ENCODE results near the gene TLR10.

Gene TLR10

GRCh38 chr4:38734446-38734845, 48.3 kb downstream of the TLR10 start:
- H2BK5ac ChIP-seq (ENCODE audit: low read length), result no peak overlapping the region
- no peak overlapping the region for H2AK5ac ChIP-seq (ENCODE audit: low read length)
- H3K56ac ChIP-seq (ENCODE audit: low read length), result no peak overlapping the region
- H3K27me3 ChIP-seq (ENCODE audit: insufficient read depth, low read length, poor library complexity), result no peaks in the 10 kb centered on the region
- no peak overlapping the region for H3K4me2 ChIP-seq (ENCODE audit: low read length)
- DNase-seq, result no peak
- WGBS (ENCODE audit: extremely low coverage, insufficient coverage, low lambda C conversion rate), result no CpG with 5 or more reads among the region's 5 CpGs
- H3K9ac ChIP-seq (ENCODE audit: low read length), result no peak overlapping the region
- H2BK15ac ChIP-seq (replicated peaks; ENCODE audit: low read depth), result no peak overlapping the region
- H3K4me3 ChIP-seq (ENCODE audit: low read length), result no peak overlapping the region
- H3K27ac ChIP-seq (ENCODE audit: low read depth, low read length), result no peak overlapping the region
- no peaks in the 10 kb centered on the region for H3K36me3 ChIP-seq (ENCODE audit: control insufficient read depth, insufficient read depth, low read length)
- no peaks in the 10 kb centered on the region for H3K79me1 ChIP-seq (ENCODE audit: low read length)
- H3K4me1 ChIP-seq (ENCODE audit: control insufficient read depth, low read depth, low read length), result no peaks in the 10 kb centered on the region
- no peak overlapping the region for H4K5ac ChIP-seq (ENCODE audit: low read length)
- H2BK120ac ChIP-seq (ENCODE audit: low read depth, low read length), result no peak overlapping the region
- H3K18ac ChIP-seq (ENCODE audit: low read length), result no peak overlapping the region
- no peaks in the 10 kb centered on the region for H3K79me2 ChIP-seq (ENCODE audit: control insufficient read depth, insufficient read depth, low read length)
- no peak overlapping the region for H3K4ac ChIP-seq (ENCODE audit: low read depth, low read length)
- H3K23ac ChIP-seq (ENCODE audit: low read length), result no peak overlapping the region
- H4K8ac ChIP-seq (ENCODE audit: low read depth, low read length), result no peak overlapping the region

GRCh38 chr4:38733663-38734062, 49.1 kb downstream of the TLR10 start:
- H4K5ac ChIP-seq (ENCODE audit: low read length), result no peak overlapping the region
- no peak overlapping the region for H3K4ac ChIP-seq (ENCODE audit: low read depth, low read length)
- no peak overlapping the region for H3K23ac ChIP-seq (ENCODE audit: low read length)
- peaks cover under 1% of the 10 kb centered on the region for H3K4me1 ChIP-seq (ENCODE audit: control insufficient read depth, low read depth, low read length)
- H3K4me3 ChIP-seq (ENCODE audit: low read length), result no peak overlapping the region
- no CpG with 5 or more reads among the region's 2 CpGs for whole genome bisulfite sequencing (ENCODE audit: extremely low coverage, insufficient coverage, low lambda C conversion rate)
- H3K27ac ChIP-seq (ENCODE audit: low read depth, low read length), result no peak overlapping the region
- H3K79me1 ChIP-seq (ENCODE audit: low read length), result no peaks in the 10 kb centered on the region
- H2AK5ac ChIP-seq (ENCODE audit: low read length), result no peak overlapping the region
- no peaks in the 10 kb centered on the region for H3K36me3 ChIP-seq (ENCODE audit: control insufficient read depth, insufficient read depth, low read length)
- H3K4me2 ChIP-seq (ENCODE audit: low read length), result no peak overlapping the region
- no peak overlapping the region for H3K56ac ChIP-seq (ENCODE audit: low read length)
- H3K18ac ChIP-seq (ENCODE audit: low read length), result no peak overlapping the region
- no peak overlapping the region for H2BK120ac ChIP-seq (ENCODE audit: low read depth, low read length)
- no peak overlapping the region for H4K8ac ChIP-seq (ENCODE audit: low read depth, low read length)
- H2BK15ac ChIP-seq (replicated peaks; ENCODE audit: low read depth), result no peak overlapping the region
- no peak overlapping the region for H2BK5ac ChIP-seq (ENCODE audit: low read length)
- no peak overlapping the region for H3K9ac ChIP-seq (ENCODE audit: low read length)
- DNase-seq, result no peak
- no peaks in the 10 kb centered on the region for H3K79me2 ChIP-seq (ENCODE audit: control insufficient read depth, insufficient read depth, low read length)
- no peaks in the 10 kb centered on the region for H3K27me3 ChIP-seq (ENCODE audit: insufficient read depth, low read length, poor library complexity)

GRCh38 chr4:38730830-38731646, 51.8 kb downstream of the TLR10 start:
- H3K23ac ChIP-seq (ENCODE audit: low read length), result no peak overlapping the region
- H3K18ac ChIP-seq (ENCODE audit: low read length), result no peak overlapping the region
- H2AK5ac ChIP-seq (ENCODE audit: low read length), result no peak overlapping the region
- H3K27ac ChIP-seq (ENCODE audit: low read depth, low read length), result no peak overlapping the region
- no peak overlapping the region for H3K4ac ChIP-seq (ENCODE audit: low read depth, low read length)
- H3K36me3 ChIP-seq (ENCODE audit: control insufficient read depth, insufficient read depth, low read length), result no peaks in the 10 kb centered on the region
- no CpG with 5 or more reads among the region's 23 CpGs for WGBS (ENCODE audit: extremely low coverage, insufficient coverage, low lambda C conversion rate)
- peaks cover 3% of the 10 kb centered on the region for H3K4me1 ChIP-seq (ENCODE audit: control insufficient read depth, low read depth, low read length)
- no peak overlapping the region for H3K9ac ChIP-seq (ENCODE audit: low read length)
- H4K8ac ChIP-seq (ENCODE audit: low read depth, low read length), result no peak overlapping the region
- H3K27me3 ChIP-seq (ENCODE audit: insufficient read depth, low read length, poor library complexity), result no peaks in the 10 kb centered on the region
- H2BK15ac ChIP-seq (replicated peaks; ENCODE audit: low read depth), result no peak overlapping the region
- DNase-seq, result peak; percentile 84
- no peak overlapping the region for H3K4me3 ChIP-seq (ENCODE audit: low read length)
- no peak overlapping the region for H3K4me2 ChIP-seq (ENCODE audit: low read length)
- H2BK5ac ChIP-seq (ENCODE audit: low read length), result no peak overlapping the region
- H3K56ac ChIP-seq (ENCODE audit: low read length), result no peak overlapping the region
- no peaks in the 10 kb centered on the region for H3K79me2 ChIP-seq (ENCODE audit: control insufficient read depth, insufficient read depth, low read length)
- no peak overlapping the region for H2BK120ac ChIP-seq (ENCODE audit: low read depth, low read length)
- no peak overlapping the region for H4K5ac ChIP-seq (ENCODE audit: low read length)
- H3K79me1 ChIP-seq (ENCODE audit: low read length), result no peaks in the 10 kb centered on the region

GRCh38 chr4:38730493-38730829, 52.3 kb downstream of the TLR10 start:
- H3K18ac ChIP-seq (ENCODE audit: low read length), result no peak overlapping the region
- H3K79me2 ChIP-seq (ENCODE audit: control insufficient read depth, insufficient read depth, low read length), result no peaks in the 10 kb centered on the region
- no peaks in the 10 kb centered on the region for H3K79me1 ChIP-seq (ENCODE audit: low read length)
- H3K56ac ChIP-seq (ENCODE audit: low read length), result no peak overlapping the region
- no peaks in the 10 kb centered on the region for H3K27me3 ChIP-seq (ENCODE audit: insufficient read depth, low read length, poor library complexity)
- no peak overlapping the region for H3K4ac ChIP-seq (ENCODE audit: low read depth, low read length)
- no peak overlapping the region for H3K9ac ChIP-seq (ENCODE audit: low read length)
- no peak overlapping the region for H4K5ac ChIP-seq (ENCODE audit: low read length)
- H3K4me3 ChIP-seq (ENCODE audit: low read length), result no peak overlapping the region
- H3K27ac ChIP-seq (ENCODE audit: low read depth, low read length), result no peak overlapping the region
- peaks cover 3% of the 10 kb centered on the region for H3K4me1 ChIP-seq (ENCODE audit: control insufficient read depth, low read depth, low read length)
- no peak overlapping the region for H4K8ac ChIP-seq (ENCODE audit: low read depth, low read length)
- WGBS (ENCODE audit: extremely low coverage, insufficient coverage, low lambda C conversion rate), result no CpG with 5 or more reads among the region's 4 CpGs
- no peak overlapping the region for H2BK5ac ChIP-seq (ENCODE audit: low read length)
- no peak overlapping the region for H2AK5ac ChIP-seq (ENCODE audit: low read length)
- H3K36me3 ChIP-seq (ENCODE audit: control insufficient read depth, insufficient read depth, low read length), result no peaks in the 10 kb centered on the region
- no peak overlapping the region for H2BK15ac ChIP-seq (replicated peaks; ENCODE audit: low read depth)
- no peak overlapping the region for H2BK120ac ChIP-seq (ENCODE audit: low read depth, low read length)
- no peak for DNase-seq
- H3K23ac ChIP-seq (ENCODE audit: low read length), result no peak overlapping the region
- H3K4me2 ChIP-seq (ENCODE audit: low read length), result no peak overlapping the region

- Histone ChIP-seq H2BK15ac (replicated peaks; ENCODE audit: low read depth) (no peak overlapping the region), H2BK5ac (ENCODE audit: low read length) (no peak overlapping the region), H3K27ac (ENCODE audit: low read depth, low read length) (no peak overlapping the region), H2BK120ac (ENCODE audit: low read depth, low read length) (no peak overlapping the region), H4K8ac (ENCODE audit: low read depth, low read length) (no peak overlapping the region), H3K9ac (ENCODE audit: low read length) (no peak overlapping the region), H3K4ac (ENCODE audit: low read depth, low read length) (no peak overlapping the region), H4K5ac (ENCODE audit: low read length) (no peak overlapping the region), H3K18ac (ENCODE audit: low read length) (no peak overlapping the region), H3K79me2 (ENCODE audit: control insufficient read depth, insufficient read depth, low read length) (no peaks in the 10 kb centered on the region), H2AK5ac (ENCODE audit: low read length) (peak overlapping the region; percentile 18), H3K4me3 (ENCODE audit: low read length) (no peak overlapping the region), H3K4me1 (ENCODE audit: control insufficient read depth, low read depth, low read length) (peaks cover 7% of the 10 kb centered on the region), H3K79me1 (ENCODE audit: low read length) (no peaks in the 10 kb centered on the region), H3K27me3 (ENCODE audit: insufficient read depth, low read length, poor library complexity) (no peaks in the 10 kb centered on the region), H3K36me3 (ENCODE audit: control insufficient read depth, insufficient read depth, low read length) (no peaks in the 10 kb centered on the region), H3K23ac (ENCODE audit: low read length) (no peak overlapping the region), H3K4me2 (ENCODE audit: low read length) (no peak overlapping the region), H3K56ac (ENCODE audit: low read length) (peak overlapping the region; percentile 30)
- DNase-seq, result peak; percentile 72
- WGBS (ENCODE audit: extremely low coverage, insufficient coverage, low lambda C conversion rate), result no CpG with 5 or more reads among the region's 4 CpGs
Observed at GRCh38 chr4:38728631-38729141, 54.1 kb downstream of the TLR10 start.

- Histone ChIP-seq H2AK5ac (ENCODE audit: low read length) (no peak overlapping the region), H3K4ac (ENCODE audit: low read depth, low read length) (no peak overlapping the region), H2BK120ac (ENCODE audit: low read depth, low read length) (no peak overlapping the region), H3K4me1 (ENCODE audit: control insufficient read depth, low read depth, low read length) (peaks cover 7% of the 10 kb centered on the region), H3K79me2 (ENCODE audit: control insufficient read depth, insufficient read depth, low read length) (no peaks in the 10 kb centered on the region), H3K9ac (ENCODE audit: low read length) (no peak overlapping the region), H4K8ac (ENCODE audit: low read depth, low read length) (no peak overlapping the region), H3K23ac (ENCODE audit: low read length) (no peak overlapping the region), H2BK15ac (replicated peaks; ENCODE audit: low read depth) (no peak overlapping the region), H2BK5ac (ENCODE audit: low read length) (no peak overlapping the region), H4K5ac (ENCODE audit: low read length) (no peak overlapping the region), H3K4me2 (ENCODE audit: low read length) (no peak overlapping the region), H3K79me1 (ENCODE audit: low read length) (no peaks in the 10 kb centered on the region), H3K56ac (ENCODE audit: low read length) (no peak overlapping the region), H3K36me3 (ENCODE audit: control insufficient read depth, insufficient read depth, low read length) (no peaks in the 10 kb centered on the region), H3K27ac (ENCODE audit: low read depth, low read length) (no peak overlapping the region), H3K18ac (ENCODE audit: low read length) (no peak overlapping the region), H3K27me3 (ENCODE audit: insufficient read depth, low read length, poor library complexity) (no peaks in the 10 kb centered on the region), H3K4me3 (ENCODE audit: low read length) (no peak overlapping the region)
- no peak for DNase-seq
- no CpG with 5 or more reads among the region's 3 CpGs for WGBS (ENCODE audit: extremely low coverage, insufficient coverage, low lambda C conversion rate)
Observed at GRCh38 chr4:38724475-38724808, 58.3 kb downstream of the TLR10 start.

Data from mesendoderm (in vitro differentiated cells).